Small intestine (tissue), 7 donors: ENCODE measurements around the gene ZSWIM2. TPM values are rescaled to one million over a fixed set of nuclear protein-coding genes. Genes with fewer than 3 reads are reported as not detected.

Source experiments
- DNase-seq, 2 donors: peaks; one replicate each; pipeline versions ENCODE4 v3.0.0 to v3.0.0-alpha.2; 2013
- FAIRE-seq: peaks from 2 replicates; lab custom pipeline; 2012; peaks lifted over from hg19 to GRCh38; lab: Jason Lieb, UNC
- H3K27ac ChIP-seq, 3 donors: one replicate each; pipeline ENCODE4 v1.5.1; 2013; ENCODE audit warnings: low read length in 2 of 3, mild to moderate bottlenecking in 2 of 3, control low read depth in 1 of 3, inconsistent platforms in 1 of 3, low read depth in 1 of 3, moderate library complexity in 1 of 3
- H3K27me3 ChIP-seq, 3 donors: one replicate each; pipeline ENCODE4 v1.6.1; 2013; ENCODE audit warnings: low read length in 3 of 3, inconsistent platforms in 1 of 3; ENCODE audit not compliant: control insufficient read depth in 3 of 3, insufficient read depth in 3 of 3
- H3K36me3 ChIP-seq, 3 donors: one replicate each; pipeline ENCODE4 v1.6.1; 2013; ENCODE audit warnings: low read length in 3 of 3, inconsistent platforms in 1 of 3, low read depth in 1 of 3, mild to moderate bottlenecking in 1 of 3, moderate library complexity in 1 of 3; ENCODE audit not compliant: control insufficient read depth in 3 of 3, insufficient read depth in 2 of 3
- H3K4me1 ChIP-seq, 3 donors: one replicate each; pipeline ENCODE4 v1.6.1; 2013; ENCODE audit warnings: low read length in 2 of 3, inconsistent platforms in 1 of 3, low read depth in 1 of 3, mild to moderate bottlenecking in 1 of 3, moderate library complexity in 1 of 3; ENCODE audit not compliant: control insufficient read depth in 3 of 3, insufficient read depth in 2 of 3
- H3K4me3 ChIP-seq, 3 donors: one replicate each; pipeline ENCODE4 v1.5.1; 2013; ENCODE audit warnings: low read length in 3 of 3, control low read depth in 1 of 3, inconsistent platforms in 1 of 3, low read depth in 1 of 3, mild to moderate bottlenecking in 1 of 3, moderate library complexity in 1 of 3
- H3K9me3 ChIP-seq, 2 donors: one replicate each; pipeline ENCODE4 v1.6.1; 2013; ENCODE audit warnings: low read depth in 1 of 2, low read length in 1 of 2; ENCODE audit not compliant: control insufficient read depth in 2 of 2, insufficient read depth in 1 of 2
- whole genome bisulfite sequencing, 3 donors: extraction: QIAGEN DNeasy Blood & Tissue Kit; methylation state at CpG; one replicate each; pipeline ENCODE4 v1.1.7; 2013; 5-methylcytosine and 5-hydroxymethylcytosine counted together
- polyA plus RNA-seq, 4 donors: library from polyadenylated mRNA; stranded (reverse) in 3 of 4; unstranded in 1 of 4; fragments of 200-250 nt in 3 of 4; fragments of 120-200 nt in 1 of 4; gene quantifications; one replicate each; pipeline versions ENCODE4 v1.2.1 to v1.2.3, GENCODE V29; 2013
- donor health status: healthy with polysubstance abuse.
- donor health status: control.
- donor health status: control.
- donor health status: Bipolar disorder and iron deficiency.
- donor health status: healthy.

Gene ZSWIM2
- polyA plus RNA-seq, 4 donors = 0.03 TPM; not detected in 3

GRCh38 chr2:186868344-186868743 lies 19.4 kb upstream of the ZSWIM2 start:
- no peak for FAIRE-seq
- WGBS, 3 donors = 49 to 80% (median 76%) methylated on average over 1 of the region's 1 CpG
- DNase-seq = no peak

GRCh38 chr2:186862869-186863709 lies 14.1 kb upstream of the ZSWIM2 start:
- DNase-seq (peak; percentile 16 to 28), FAIRE-seq (peak; percentile 67)
- H3K36me3 ChIP-seq = no peaks in the 10 kb centered on the region
- no peaks in the 10 kb centered on the region for H3K27me3 ChIP-seq
- no peaks in the 10 kb centered on the region for H3K4me1 ChIP-seq
- no peak overlapping the region for H3K27ac ChIP-seq
- no peak overlapping the region for H3K4me3 ChIP-seq
- WGBS, 3 donors = 2 to 5% (median 3%) methylated on average over 2 of the region's 2 CpGs
- no peaks in the 10 kb centered on the region for H3K9me3 ChIP-seq

More at GRCh38 chr2:186868344-186868743, 19.4 kb upstream of the ZSWIM2 start:
- Histone ChIP-seq H3K27me3 (no peaks in the 10 kb centered on the region), H3K27ac (no peak overlapping the region), H3K9me3 (no peaks in the 10 kb centered on the region), H3K4me1 (no peaks in the 10 kb centered on the region), H3K36me3 (no peaks in the 10 kb centered on the region), H3K4me3 (no peak overlapping the region)

GRCh38 chr2:186855216-186855615 lies 6.2 kb upstream of the ZSWIM2 start:
- Histone ChIP-seq H3K27ac (no peak overlapping the region), H3K27me3 (no peaks in the 10 kb centered on the region), H3K4me1 (no peaks in the 10 kb centered on the region), H3K4me3 (no peak overlapping the region), H3K36me3 (no peaks in the 10 kb centered on the region), H3K9me3 (no peaks in the 10 kb centered on the region)
- FAIRE-seq (no peak), DNase-seq (no peak)
- WGBS, 3 donors = 84 to 91% (median 87%) methylated on average over 5 of the region's 5 CpGs

DNA sequence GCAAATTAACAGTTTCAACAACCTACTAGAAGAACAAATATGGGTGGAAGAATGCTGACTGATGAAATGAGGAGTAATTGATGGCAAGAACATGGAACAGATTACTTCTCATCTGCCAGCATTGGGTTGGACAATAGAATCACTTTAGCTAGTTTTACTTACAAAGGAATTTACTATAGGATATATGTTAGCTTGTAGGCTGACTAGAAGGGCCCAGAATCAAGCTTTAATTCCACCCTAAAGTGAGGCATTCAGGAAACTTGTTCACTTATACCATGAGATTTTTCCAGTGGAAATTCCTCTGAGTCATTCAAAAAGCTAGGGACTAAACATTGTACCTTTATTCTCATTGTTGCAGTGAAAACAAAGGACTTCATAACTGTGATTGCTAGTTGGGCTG lies 5.0 kb upstream of the ZSWIM2 start:
- Histone ChIP-seq H3K4me3 (no peak overlapping the region), H3K9me3 (no peaks in the 10 kb centered on the region), H3K4me1 (peaks cover 0 to 3% (median 0%) of the 10 kb centered on the region in 3 donors), H3K36me3 (no peaks in the 10 kb centered on the region), H3K27me3 (peaks cover 0 to 6% (median 0%) of the 10 kb centered on the region in 3 donors), H3K27ac (no peak overlapping the region)
- FAIRE-seq = no peak
- DNase-seq = no peak

DNA sequence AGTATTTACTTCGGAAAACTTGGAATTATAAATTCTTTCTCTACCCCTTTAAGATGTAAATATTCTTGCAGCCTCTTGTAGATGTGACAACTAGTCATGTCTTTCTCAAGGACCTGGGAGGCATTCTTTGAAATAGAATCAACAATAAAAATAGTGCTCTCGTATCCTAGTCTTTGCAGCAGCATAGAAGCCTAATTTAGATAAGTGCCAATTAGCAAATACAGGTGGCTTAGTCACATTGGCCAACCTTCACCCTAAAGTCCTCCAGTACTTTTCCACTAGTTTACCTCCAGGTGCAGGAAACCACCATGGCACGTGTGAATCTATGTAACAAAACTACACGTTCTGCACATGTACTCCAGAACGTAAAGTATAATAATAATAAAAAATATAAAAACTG lies 3.5 kb upstream of the ZSWIM2 start:
- DNase-seq = no peak
- no peaks in the 10 kb centered on the region for H3K36me3 ChIP-seq
- H3K27me3 ChIP-seq = peaks cover 0 to 11% (median 0%) of the 10 kb centered on the region in 3 donors
- peaks cover 0 to 6% (median 0%) of the 10 kb centered on the region in 3 donors for H3K4me1 ChIP-seq
- no peaks in the 10 kb centered on the region for H3K9me3 ChIP-seq
- H3K4me3 ChIP-seq = no peak overlapping the region
- H3K27ac ChIP-seq = no peak overlapping the region
- no peak for FAIRE-seq
- WGBS, 3 donors = 44 to 75% (median 44%) methylated on average over 5 of the region's 5 CpGs

- H3K36me3 ChIP-seq = no peaks in the 10 kb centered on the region
- no peak for FAIRE-seq
Observed at GRCh38 chr2:186842373-186842772, 6.6 kb downstream of the ZSWIM2 start.

DNA sequence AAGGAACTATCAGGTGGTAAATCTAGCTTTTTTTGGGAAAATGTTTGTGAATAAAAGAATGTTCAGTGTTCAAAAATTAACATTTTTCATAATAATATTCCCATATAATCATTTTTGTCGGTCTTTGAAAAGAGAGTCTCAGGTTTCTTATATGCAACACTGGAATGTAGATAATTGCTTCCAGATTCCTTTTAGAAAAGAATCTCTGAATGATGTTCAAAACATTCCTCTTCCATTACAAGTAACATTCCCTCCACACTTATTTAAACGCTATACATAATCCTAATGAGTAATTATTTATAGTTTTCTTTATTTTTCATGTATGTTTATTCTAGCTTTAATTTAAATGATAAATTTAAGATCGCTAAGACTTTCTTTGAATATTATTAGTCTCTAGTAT lies 7.0 kb downstream of the ZSWIM2 start:
- Histone ChIP-seq H3K4me1 (no peaks in the 10 kb centered on the region), H3K27me3 (no peaks in the 10 kb centered on the region), H3K27ac (no peak overlapping the region), H3K36me3 (no peaks in the 10 kb centered on the region), H3K9me3 (no peaks in the 10 kb centered on the region), H3K4me3 (no peak overlapping the region)
- no peak for DNase-seq
- 64 to 71% (median 66%) methylated on average over 3 of the region's 3 CpGs for WGBS, 3 donors
- no peak for FAIRE-seq

More at GRCh38 chr2:186842373-186842772, 6.6 kb downstream of the ZSWIM2 start:
- H3K27ac ChIP-seq = no peak overlapping the region
- H3K27me3 ChIP-seq = no peaks in the 10 kb centered on the region
- H3K4me1 ChIP-seq = no peaks in the 10 kb centered on the region
- no peak for DNase-seq
- no peaks in the 10 kb centered on the region for H3K9me3 ChIP-seq
- WGBS, 3 donors = 80 to 91% (median 82%) methylated on average over 3 of the region's 3 CpGs
- no peak overlapping the region for H3K4me3 ChIP-seq

GRCh38 chr2:186835628-186836027 lies 13.3 kb downstream of the ZSWIM2 start:
- no peak for FAIRE-seq
- Histone ChIP-seq H3K4me1 (no peaks in the 10 kb centered on the region), H3K27ac (no peak overlapping the region), H3K4me3 (no peak overlapping the region), H3K36me3 (no peaks in the 10 kb centered on the region), H3K27me3 (no peaks in the 10 kb centered on the region), H3K9me3 (no peaks in the 10 kb centered on the region)
- DNase-seq = no peak
- 54 to 62% (median 58%) methylated on average over 1 of the region's 1 CpG for WGBS, 3 donors
